Endothelial cell of umbilical vein (primary cell): ENCODE results near the gene SDHA. TPM values are rescaled to one million over a fixed set of nuclear protein-coding genes. Genes with fewer than 3 reads are reported as not detected.

Source experiments
- BruUV-seq: library from RNA; stranded (reverse); fragments of 400-500 nt; replicated peaks from 2 replicates; lab custom pipeline; 2021; lab: Mats Ljungman, UMichigan
- CTCF ChIA-PET: fragments of 300-600, 350-600 bp; sonication (Branson Sonifier 250); formaldehyde crosslinking; loops from one replicate; lab custom pipeline; 2021; ENCODE audit warnings: antibody characterized with exemption, inconsistent platforms; lab: Charles Lee
- POLR2A ChIA-PET: fragments of 300-600, 350-600 bp; sonication (Branson Sonifier 250); formaldehyde crosslinking; loops from one replicate; lab custom pipeline; 2021; ENCODE audit warnings: antibody characterized with exemption, inconsistent platforms; lab: Charles Lee
- DNase-seq: peaks from one replicate; pipeline ENCODE4 v3.0.0-alpha.2; 2011; ENCODE audit warnings: low read depth, low spot score
- FAIRE-seq: peaks from 2 replicates; lab custom pipeline; 2011; peaks lifted over from hg19 to GRCh38; lab: Jason Lieb, UNC
- H2AFZ ChIP-seq: 2 replicates; pipeline ENCODE4 v1.6.0; 2012; ENCODE audit warnings: low read depth, low read length, control low read depth, inconsistent platforms
- H3K27ac ChIP-seq: 2 replicates; pipeline ENCODE4 v1.5.1; 2011; ENCODE audit warnings: low read depth, mild to moderate bottlenecking, control low read depth, low read length, moderate library complexity; ENCODE audit not compliant: insufficient read depth
- H3K27me3 ChIP-seq, 2 experiments: 2 replicates each; pipeline versions ENCODE4 v1.6.0 to v1.6.1; 2011; ENCODE audit warnings: low read length in 2 of 2, mixed read lengths in 1 of 2; ENCODE audit not compliant: control insufficient read depth in 2 of 2, insufficient read depth in 2 of 2
- H3K36me3 ChIP-seq, 2 experiments: 2 replicates in 1 of 2; 3 replicates in 1 of 2; pipeline ENCODE4 v1.5.1; 2011; ENCODE audit warnings: low read length in 2 of 2, mild to moderate bottlenecking in 1 of 2, moderate library complexity in 1 of 2; ENCODE audit not compliant: control insufficient read depth in 2 of 2, insufficient read depth in 2 of 2; ENCODE audit errors: extremely low read depth in 1 of 2
- H3K4me1 ChIP-seq: 3 replicates; pipeline ENCODE4 v1.5.1; 2011; ENCODE audit warnings: mild to moderate bottlenecking, low read length; ENCODE audit not compliant: control insufficient read depth, insufficient read depth; ENCODE audit errors: extremely low read depth
- H3K4me2 ChIP-seq: 2 replicates; pipeline ENCODE4 v1.6.1; 2011; ENCODE audit warnings: low read length, control low read depth, mixed read lengths; ENCODE audit not compliant: insufficient read depth
- H3K4me3 ChIP-seq, 3 experiments: fragments of 200-600 bp in 1 of 3; sonication (generic), shearing (Covaris generic) in 1 of 3; replicated peaks in 1 of 3; 2 replicates each; pipeline ENCODE4 v1.5.1; 2011 to 2016; ENCODE audit warnings: control low read depth in 3 of 3, low read length in 3 of 3, mild to moderate bottlenecking in 2 of 3, inconsistent platforms in 1 of 3, low read depth in 1 of 3, moderate library complexity in 1 of 3; ENCODE audit not compliant: insufficient read depth in 1 of 3
- H3K79me2 ChIP-seq: 2 replicates; pipeline ENCODE4 v1.6.0; 2012; ENCODE audit warnings: low read length, inconsistent platforms; ENCODE audit not compliant: control insufficient read depth, insufficient read depth
- H3K9ac ChIP-seq: replicated peaks from 2 replicates; pipeline ENCODE3; 2011; ENCODE audit warnings: low read length, control low read depth; ENCODE audit not compliant: insufficient read depth; ENCODE audit errors: extremely low read depth
- H3K9me1 ChIP-seq: replicated peaks from 3 replicates; pipeline ENCODE4 v1.6.0; 2011; ENCODE audit warnings: mild to moderate bottlenecking, low read length; ENCODE audit not compliant: control insufficient read depth, insufficient read depth; ENCODE audit errors: extremely low read depth
- H3K9me3 ChIP-seq: replicated peaks from 2 replicates; pipeline ENCODE4 v1.5.1; 2012; ENCODE audit warnings: low read length, inconsistent platforms; ENCODE audit not compliant: control insufficient read depth, insufficient read depth
- H4K20me1 ChIP-seq: replicated peaks from 2 replicates; pipeline ENCODE3; 2011; ENCODE audit warnings: mild to moderate bottlenecking, low read length; ENCODE audit not compliant: control insufficient read depth, insufficient read depth; ENCODE audit errors: extremely low read depth
- EZH2 ChIP-seq: IDR thresholded peaks from 2 replicates; pipeline ENCODE4 v1.6.1; 2012; ENCODE audit warnings: borderline replicate concordance, low read depth, mild to moderate bottlenecking, moderate library complexity, low read length, inconsistent platforms; ENCODE audit not compliant: severe bottlenecking
- FOS ChIP-seq: IDR thresholded peaks from 2 replicates; pipeline ENCODE4 v1.6.1; 2011; ENCODE audit warnings: mild to moderate bottlenecking, low read length, moderate library complexity, borderline replicate concordance; ENCODE audit not compliant: insufficient read depth
- GATA2 ChIP-seq: IDR thresholded peaks from 2 replicates; pipeline ENCODE4 v1.7.0; 2011; ENCODE audit warnings: low read depth, mild to moderate bottlenecking, moderate library complexity, mixed read lengths, low read length; ENCODE audit not compliant: insufficient read length, insufficient read depth
- JUN ChIP-seq: IDR thresholded peaks from 2 replicates; pipeline ENCODE4 v1.6.1; 2011; ENCODE audit warnings: borderline replicate concordance, low read depth; ENCODE audit not compliant: insufficient read length, insufficient read depth
- MYC ChIP-seq: IDR thresholded peaks from one replicate; pipeline ENCODE4 v1.6.1; 2011; ENCODE audit warnings: mild to moderate bottlenecking, low read depth, low read length
- POLR2A ChIP-seq: IDR thresholded peaks from 2 replicates; pipeline ENCODE4 v1.6.1; 2012; ENCODE audit warnings: low read depth, mild to moderate bottlenecking, control low read depth, low read length
- POLR2AphosphoS5 ChIP-seq: IDR thresholded peaks from 2 replicates; pipeline ENCODE4 v1.6.1; 2012; ENCODE audit warnings: low read depth, mild to moderate bottlenecking, control low read depth, low read length, moderate library complexity; ENCODE audit not compliant: insufficient read depth
- dilution Hi-C: fragments of 300-500 bp; cut with MboI; formaldehyde crosslinking; loops from one replicate; pipeline ENCODE4 v1.15.0; 2019; ENCODE audit warnings: low sequenced_read_pairs; ENCODE audit not compliant: extremely low pct_ligation_motif_present
- intact Hi-C: fragments of 100-400 bp; cut with micrococcal nuclease; formaldehyde crosslinking; loops from one replicate; pipeline ENCODE4 v1.10.0; 2022
- polyA plus RNA-seq, 4 experiments: library from polyadenylated mRNA; depleted of rRNA in 3 of 4; stranded (reverse) in 3 of 4; unstranded in 1 of 4; fragments of >200 nt; gene quantifications; 2 replicates each; pipeline versions ENCODE4 v1.2.1 to v1.2.3, GENCODE V29; 2011 to 2012; ENCODE audit warnings: missing spikeins in 1 of 4
- total RNA-seq: library from RNA; stranded (reverse); gene quantifications from 2 replicates; pipeline ENCODE4 v1.2.3, GENCODE V29; 2021
- TF ChIP-seq, protein P1 (sequence below): IDR thresholded peaks from 2 replicates; pipeline ENCODE4 v1.6.1; 2011; ENCODE audit not compliant: insufficient read depth, insufficient read length
- TF ChIP-seq, protein P2 (sequence below), 2 donors: IDR thresholded peaks; 1 replicate in 1 of 2; 2 replicates in 1 of 2; pipeline ENCODE4 v1.5.1; 2011; ENCODE audit warnings: low read length in 2 of 2, mild to moderate bottlenecking in 2 of 2, moderate library complexity in 2 of 2, control low read depth in 1 of 2, inconsistent platforms in 1 of 2, low read depth in 1 of 2; ENCODE audit not compliant: insufficient read depth in 1 of 2; ENCODE audit errors: extremely low read depth in 1 of 2

SDHA gene
- total and polyA plus RNA-seq, 2 donors (not counting 3 experiments of a cell fraction or from before 2014, with no cell fraction given): 121 to 153 TPM

DNA sequence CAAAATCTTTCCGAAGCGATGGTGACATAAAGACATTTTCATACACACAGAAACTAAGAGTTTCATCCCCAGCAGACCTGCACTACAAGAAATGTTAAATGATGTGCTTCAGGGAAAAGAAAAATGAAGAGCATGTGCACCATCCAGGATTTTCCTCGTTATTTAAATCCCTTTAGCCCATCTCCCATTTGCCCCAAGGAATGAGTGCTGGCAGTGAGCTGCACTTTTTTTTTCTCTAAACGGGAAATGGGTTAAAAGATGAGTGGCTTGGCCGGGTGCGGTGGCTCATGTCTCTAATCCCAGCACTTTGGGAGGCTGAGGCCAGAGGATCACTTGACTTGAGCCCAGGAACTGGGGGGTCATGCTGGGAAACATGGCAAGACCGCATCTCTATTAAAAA is 33.6 kb upstream of the SDHA start:
- no TSS peak for BruUV-seq
- H3K36me3 ChIP-seq: no peaks in the 10 kb centered on the region
- no peaks in the 10 kb centered on the region for H4K20me1 ChIP-seq
- H2AFZ ChIP-seq: no peak overlapping the region
- intact Hi-C loops: no loop called here
- TF ChIP-seq FOS: no peak
- TF ChIP-seq POLR2A: no peak
- no peak for TF ChIP-seq JUN
- TF ChIP-seq MYC: no peak
- TF ChIP-seq, protein P1, sequence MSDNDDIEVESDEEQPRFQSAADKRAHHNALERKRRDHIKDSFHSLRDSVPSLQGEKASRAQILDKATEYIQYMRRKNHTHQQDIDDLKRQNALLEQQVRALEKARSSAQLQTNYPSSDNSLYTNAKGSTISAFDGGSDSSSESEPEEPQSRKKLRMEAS: no peak
- no peak for TF ChIP-seq GATA2
- TF ChIP-seq EZH2: no peak
- TF ChIP-seq POLR2AphosphoS5: no peak
- TF ChIP-seq, protein P2, sequence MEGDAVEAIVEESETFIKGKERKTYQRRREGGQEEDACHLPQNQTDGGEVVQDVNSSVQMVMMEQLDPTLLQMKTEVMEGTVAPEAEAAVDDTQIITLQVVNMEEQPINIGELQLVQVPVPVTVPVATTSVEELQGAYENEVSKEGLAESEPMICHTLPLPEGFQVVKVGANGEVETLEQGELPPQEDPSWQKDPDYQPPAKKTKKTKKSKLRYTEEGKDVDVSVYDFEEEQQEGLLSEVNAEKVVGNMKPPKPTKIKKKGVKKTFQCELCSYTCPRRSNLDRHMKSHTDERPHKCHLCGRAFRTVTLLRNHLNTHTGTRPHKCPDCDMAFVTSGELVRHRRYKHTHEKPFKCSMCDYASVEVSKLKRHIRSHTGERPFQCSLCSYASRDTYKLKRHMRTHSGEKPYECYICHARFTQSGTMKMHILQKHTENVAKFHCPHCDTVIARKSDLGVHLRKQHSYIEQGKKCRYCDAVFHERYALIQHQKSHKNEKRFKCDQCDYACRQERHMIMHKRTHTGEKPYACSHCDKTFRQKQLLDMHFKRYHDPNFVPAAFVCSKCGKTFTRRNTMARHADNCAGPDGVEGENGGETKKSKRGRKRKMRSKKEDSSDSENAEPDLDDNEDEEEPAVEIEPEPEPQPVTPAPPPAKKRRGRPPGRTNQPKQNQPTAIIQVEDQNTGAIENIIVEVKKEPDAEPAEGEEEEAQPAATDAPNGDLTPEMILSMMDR (IDR thresholded peaks at IDR 0.05; ENCODE audit: extremely low read depth in 1 of 2, insufficient read depth in 1 of 2, low read depth in 1 of 2, low read length in 2 of 2): no peak
- peaks cover 3 to 6% of the 10 kb centered on the region in 2 experiments for H3K27me3 ChIP-seq
- H3K4me2 ChIP-seq: no peak overlapping the region
- no peaks in the 10 kb centered on the region for H3K9me3 ChIP-seq
- H3K9ac ChIP-seq: no peak overlapping the region
- no peak overlapping the region for H3K27ac ChIP-seq
- CTCF ChIA-PET: no interaction called here
- H3K4me1 ChIP-seq: no peaks in the 10 kb centered on the region
- H3K9me1 ChIP-seq: no peaks in the 10 kb centered on the region
- dilution Hi-C loops: no loop called here
- POLR2A ChIA-PET: no interaction called here
- H3K79me2 ChIP-seq: no peaks in the 10 kb centered on the region
- FAIRE-seq: no peak
- DNase-seq: no peak
- H3K4me3 ChIP-seq: no peak overlapping the region
